H1 (cell line): ENCODE data around the gene AQP10. TPM values are rescaled to one million over a fixed set of nuclear protein-coding genes. Genes with fewer than 3 reads are reported as not detected.
A peak's percentile ranks its signal among the peaks of the same experiment; 100 is the strongest.

Experiments
- CTCF ChIA-PET: fragments of 300-600 bp; sonication (Branson Sonifier 250); formaldehyde crosslinking; loops from one replicate; lab custom pipeline; 2021; ENCODE audit not compliant: partially characterized antibody; lab: Charles Lee
- POLR2A ChIA-PET: fragments of 300-600 bp; sonication (Branson Sonifier 250); formaldehyde crosslinking; loops from one replicate; lab custom pipeline; 2021; ENCODE audit warnings: inconsistent platforms; ENCODE audit not compliant: partially characterized antibody; lab: Charles Lee
- DNase-seq, 2 experiments: peaks; one replicate each; pipeline versions ENCODE4 v3.0.0 to v3.0.0-alpha.2; 2010 to 2022; ENCODE audit warnings: low spot score in 2 of 2, low read depth in 1 of 2, mixed read lengths in 1 of 2
- FAIRE-seq: peaks from 2 replicates; lab custom pipeline; 2011; peaks lifted over from hg19 to GRCh38; lab: Jason Lieb, UNC
- H2AFZ ChIP-seq: 2 replicates; pipeline ENCODE4 v1.8.1; 2012; ENCODE audit warnings: low read length, inconsistent platforms
- H2AK5ac ChIP-seq: 2 replicates; pipeline ENCODE4 v1.6.1; 2013; ENCODE audit warnings: low read depth, low read length
- H2BK120ac ChIP-seq: replicated peaks from 2 replicates; pipeline ENCODE3; 2013; ENCODE audit warnings: low read depth, low read length, inconsistent platforms
- H2BK12ac ChIP-seq: 2 replicates; pipeline ENCODE4 v1.6.1; 2013; ENCODE audit warnings: low read depth, low read length
- H2BK15ac ChIP-seq: 2 replicates; pipeline ENCODE4 v1.6.1; 2013; ENCODE audit warnings: low read length
- H2BK20ac ChIP-seq: 2 replicates; pipeline ENCODE4 v1.6.1; 2013; ENCODE audit warnings: low read length
- H2BK5ac ChIP-seq: 2 replicates; pipeline ENCODE4 v1.6.1; 2013; ENCODE audit warnings: low read depth, low read length
- H3K14ac ChIP-seq: 2 replicates; pipeline ENCODE4 v1.6.1; 2013; ENCODE audit warnings: inconsistent platforms; ENCODE audit not compliant: insufficient read length
- H3K18ac ChIP-seq: 2 replicates; pipeline ENCODE4 v1.6.1; 2013; ENCODE audit warnings: low read length; ENCODE audit errors: extremely low read depth
- H3K23ac ChIP-seq: 2 replicates; pipeline ENCODE4 v1.6.1; 2013; ENCODE audit warnings: inconsistent platforms; ENCODE audit not compliant: insufficient read length
- H3K23me2 ChIP-seq: 2 replicates; pipeline ENCODE4 v1.6.1; 2013; ENCODE audit warnings: low read depth, low read length
- H3K27ac ChIP-seq: 2 replicates; pipeline ENCODE4 v1.6.1; 2011; ENCODE audit warnings: low read depth, low read length, inconsistent platforms
- H3K27me3 ChIP-seq, 4 experiments: replicated peaks in 1 of 4; 1 replicate in 1 of 4; 2 replicates in 3 of 4; pipeline versions ENCODE4 v1.6.1 to v1.8.1; 2011 to 2013; ENCODE audit warnings: low read length in 3 of 4, mild to moderate bottlenecking in 3 of 4, inconsistent platforms in 2 of 4, mixed read lengths in 2 of 4, moderate library complexity in 1 of 4; ENCODE audit not compliant: control insufficient read depth in 3 of 4, insufficient read depth in 3 of 4; ENCODE audit errors: extremely low read depth in 1 of 4
- H3K36me3 ChIP-seq, 4 experiments: 2 replicates each; pipeline versions ENCODE4 v1.6.1 to v1.8.1; 2011 to 2013; ENCODE audit warnings: mild to moderate bottlenecking in 4 of 4, low read length in 3 of 4, moderate library complexity in 2 of 4, control low read depth in 1 of 4, inconsistent platforms in 1 of 4; ENCODE audit not compliant: insufficient read depth in 4 of 4, control insufficient read depth in 2 of 4
- H3K4ac ChIP-seq: replicated peaks from 2 replicates; pipeline ENCODE3; 2013; ENCODE audit warnings: low read length, low read depth, mixed read lengths, inconsistent platforms; ENCODE audit not compliant: insufficient read length
- H3K4me1 ChIP-seq, 4 experiments: replicated peaks in 1 of 4; 1 replicate in 1 of 4; 2 replicates in 3 of 4; pipeline versions ENCODE4 v1.6.1 to v1.8.1; 2011 to 2013; ENCODE audit warnings: low read length in 3 of 4, inconsistent platforms in 2 of 4, mixed read lengths in 1 of 4; ENCODE audit not compliant: insufficient read depth in 4 of 4, control insufficient read depth in 3 of 4
- H3K4me2 ChIP-seq, 2 experiments: 2 replicates each; pipeline versions ENCODE4 v1.6.1 to v1.8.1; 2011 to 2013; ENCODE audit warnings: low read depth in 2 of 2, low read length in 2 of 2, control low read depth in 1 of 2, inconsistent platforms in 1 of 2, mild to moderate bottlenecking in 1 of 2; ENCODE audit not compliant: insufficient read depth in 1 of 2
- H3K4me3 ChIP-seq, 4 experiments: fragments of 200-600, 300-600 bp in 1 of 4; sonication (generic), shearing (Covaris generic), sonication (Bioruptor Twin) in 1 of 4; 2 replicates each; pipeline versions ENCODE4 v1.5.1 to v1.8.1; 2011 to 2016; ENCODE audit warnings: low read length in 4 of 4, low read depth in 3 of 4, control low read depth in 2 of 4, inconsistent platforms in 2 of 4, mild to moderate bottlenecking in 2 of 4, mixed read lengths in 1 of 4, moderate library complexity in 1 of 4; ENCODE audit not compliant: insufficient read depth in 2 of 4; ENCODE audit errors: extremely low read depth in 1 of 4
- H3K56ac ChIP-seq: replicated peaks from 2 replicates; pipeline ENCODE3; 2013; ENCODE audit warnings: low read depth, mild to moderate bottlenecking, mixed read lengths, low read length, inconsistent platforms; ENCODE audit not compliant: insufficient read length
- H3K79me1 ChIP-seq: 2 replicates; pipeline ENCODE4 v1.6.1; 2013; ENCODE audit warnings: low read depth, low read length, control low read depth
- H3K79me2 ChIP-seq, 2 experiments: 2 replicates each; pipeline versions ENCODE4 v1.6.1 to v1.8.1; 2012 to 2013; ENCODE audit warnings: low read length in 2 of 2, mild to moderate bottlenecking in 2 of 2, inconsistent platforms in 1 of 2; ENCODE audit not compliant: insufficient read depth in 2 of 2, control insufficient read depth in 1 of 2
- H3K9ac ChIP-seq, 4 experiments: replicated peaks in 1 of 4; 1 replicate in 1 of 4; 2 replicates in 3 of 4; pipeline versions ENCODE4 v1.6.1 to v1.8.1; 2011 to 2013; ENCODE audit warnings: low read depth in 3 of 4, low read length in 3 of 4, control low read depth in 2 of 4, mild to moderate bottlenecking in 2 of 4, moderate library complexity in 2 of 4, inconsistent platforms in 1 of 4; ENCODE audit errors: extremely low read depth in 1 of 4
- H3K9me3 ChIP-seq, 2 experiments: 2 replicates each; pipeline versions ENCODE4 v1.6.1 to v1.8.1; 2012 to 2013; ENCODE audit warnings: mild to moderate bottlenecking in 2 of 2, moderate library complexity in 2 of 2, control low read depth in 1 of 2, inconsistent platforms in 1 of 2, low read depth in 1 of 2, low read length in 1 of 2, mixed read lengths in 1 of 2; ENCODE audit not compliant: insufficient read depth in 2 of 2
- H4K20me1 ChIP-seq, 2 experiments: replicated peaks in 1 of 2; 2 replicates each; pipeline versions ENCODE3 to v1.8.1; 2011 to 2013; ENCODE audit warnings: inconsistent platforms in 2 of 2, low read length in 2 of 2, mild to moderate bottlenecking in 1 of 2; ENCODE audit not compliant: insufficient read depth in 2 of 2, control insufficient read depth in 1 of 2
- H4K5ac ChIP-seq: 2 replicates; pipeline ENCODE4 v1.6.1; 2013; ENCODE audit warnings: low read length, low read depth, mixed read lengths, inconsistent platforms; ENCODE audit not compliant: insufficient read length
- H4K8ac ChIP-seq: 2 replicates; pipeline ENCODE4 v1.8.0; 2013; ENCODE audit warnings: mild to moderate bottlenecking, moderate library complexity, low read length, inconsistent platforms; ENCODE audit not compliant: insufficient read depth; ENCODE audit errors: extremely low read depth
- H4K91ac ChIP-seq: replicated peaks from 2 replicates; pipeline ENCODE3; 2013; ENCODE audit warnings: low read length, mixed read lengths, inconsistent platforms; ENCODE audit not compliant: insufficient read length
- CEBPB ChIP-seq: IDR thresholded peaks from 2 replicates; pipeline ENCODE4 v1.6.1; 2012; ENCODE audit warnings: low read depth, low read length
- CHD1 ChIP-seq: IDR thresholded peaks from 2 replicates; pipeline ENCODE4 v1.6.1; 2012; ENCODE audit warnings: low read depth, low read length, improper control_type of control experiment
- CREB1 ChIP-seq: IDR thresholded peaks from 2 replicates; pipeline ENCODE4 v1.6.1; 2012; ENCODE audit warnings: inconsistent platforms
- GABPA ChIP-seq: IDR thresholded peaks from 2 replicates; pipeline ENCODE4 v1.6.1; 2011; ENCODE audit warnings: mild to moderate bottlenecking, low read length, moderate library complexity, borderline replicate concordance; ENCODE audit not compliant: insufficient read depth
- KDM5A ChIP-seq: fragments of 200-600 bp; IDR thresholded peaks from 2 replicates; pipeline ENCODE4 v1.7.1; 2012; ENCODE audit warnings: mild to moderate bottlenecking, low read length, inconsistent platforms, mixed read lengths
- POLR2A ChIP-seq, 2 experiments: IDR thresholded peaks; 1 replicate in 1 of 2; 2 replicates in 1 of 2; pipeline ENCODE4 v1.6.1; 2011; ENCODE audit warnings: low read depth in 2 of 2, low read length in 2 of 2, mild to moderate bottlenecking in 2 of 2; ENCODE audit errors: control extremely low read depth in 1 of 2
- RFX5 ChIP-seq: IDR thresholded peaks from 2 replicates; pipeline ENCODE4 v1.6.1; 2011; ENCODE audit warnings: low read depth, low read length, improper control_type of control experiment, borderline replicate concordance
- SUZ12 ChIP-seq: fragments of 200-600 bp; sonication (generic); IDR thresholded peaks from 2 replicates; pipeline ENCODE4 v1.6.1; 2012; ENCODE audit warnings: mild to moderate bottlenecking, inconsistent platforms, low read length, moderate library complexity, mixed read lengths
- WGBS, 2 experiments: shearing (Covaris generic) in 1 of 2; methylation state at CpG; one replicate each; pipeline versions ENCODE4 v1.1.6 to v1.1.7; 2013 to 2015; ENCODE audit warnings: low lambda C conversion rate in 2 of 2, mixed read lengths in 2 of 2, inconsistent platforms in 1 of 2, low coverage in 1 of 2, missing lambda C conversion rate in 1 of 2; ENCODE audit not compliant: insufficient replicate concordance in 2 of 2, insufficient coverage in 1 of 2, insufficient read length in 1 of 2; ENCODE audit errors: extremely low coverage in 1 of 2, missing lambda C conversion rate in 1 of 2; 5-methylcytosine and 5-hydroxymethylcytosine counted together
- polyA plus RNA-seq, 7 experiments: library from polyadenylated mRNA; depleted of rRNA in 3 of 7; stranded (reverse) in 5 of 7; unstranded in 2 of 7; fragments of >200 nt in 5 of 7; fragments of 200-250 nt in 2 of 7; gene quantifications; 1 replicate in 5 of 7; 2 replicates in 1 of 7; 4 replicates in 1 of 7; pipeline versions ENCODE4 v1.2.1 to v1.2.3, GENCODE V29; 2011 to 2013; ENCODE audit warnings: missing spikeins in 2 of 7, mixed read lengths in 2 of 7
- total RNA-seq: library from RNA; stranded (reverse); fragmentation: NEBNext Ultra II Directional; extraction: Animal tissue kit (Norgen Biotek cat#: 25700); gene quantifications from 2 replicates; pipeline ENCODE4 v1.2.1, GENCODE V29; 2021
- TF ChIP-seq, protein P1 (sequence below): IDR thresholded peaks from 2 replicates; pipeline ENCODE4 v1.6.1; 2011; ENCODE audit warnings: low read depth, mild to moderate bottlenecking, low read length; ENCODE audit not compliant: insufficient read depth
- TF ChIP-seq, protein P2 (sequence below): IDR thresholded peaks from 2 replicates; pipeline ENCODE4 v1.6.1; 2012; ENCODE audit warnings: inconsistent platforms

AQP10 gene
- total and polyA plus RNA-seq, 2 of the 8 experiments (the other 6 are each of a cell fraction or from before 2014, with no cell fraction given) = not detected

DNA sequence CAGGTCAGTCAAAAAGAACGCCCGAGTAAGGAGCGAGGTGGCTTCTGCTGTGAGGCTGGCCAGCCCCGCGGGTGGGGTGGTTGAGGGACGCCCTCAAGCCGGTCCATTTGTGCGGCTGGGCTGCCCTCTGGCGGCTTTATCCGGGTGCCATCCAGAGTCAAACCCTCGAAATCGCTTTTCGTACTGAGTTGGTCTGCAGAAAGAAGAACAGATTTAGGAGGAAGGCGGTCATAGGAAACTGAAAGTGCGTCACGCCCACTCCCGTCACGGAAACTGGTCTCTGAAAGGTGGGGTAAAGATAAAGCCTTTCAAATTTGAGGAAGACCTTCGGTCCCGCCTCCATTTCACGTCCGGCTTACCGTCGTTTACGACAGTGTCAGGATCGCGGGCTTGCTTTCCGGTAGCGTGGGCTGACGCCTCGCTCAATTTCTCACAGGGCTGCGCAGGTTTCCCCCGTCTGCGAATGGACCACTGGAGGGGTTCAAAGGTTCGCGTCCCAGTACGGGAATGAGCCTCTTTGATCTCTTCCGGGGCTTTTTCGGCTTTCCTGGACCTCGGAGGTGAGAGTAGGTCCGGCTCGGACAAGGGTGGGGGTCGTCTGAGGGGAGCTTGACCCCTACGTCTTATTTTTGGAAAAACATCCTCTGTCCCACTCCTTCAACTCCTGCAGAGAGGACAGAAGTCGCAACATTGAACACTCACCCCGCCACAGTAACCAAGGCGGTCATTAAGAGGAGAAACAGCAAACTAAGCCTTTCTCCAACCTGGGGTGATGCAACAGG is 48.5 kb upstream of the AQP10 start, which contains the start of gene HAX1:
TSS of gene HAX1 (plus strand) at position 413 of the 782 bp plus-strand sequence. CDS start at position 508, 95 bp downstream.
- H3K79me1 ChIP-seq = no peaks in the 10 kb centered on the region; the same call in 1 of the 2 replicates
- H3K79me2 ChIP-seq = peaks cover 0 to 6% of the 10 kb centered on the region in 2 experiments; a peak in 1 of 4 replicates
- H2BK120ac ChIP-seq = peak within 1 kb of the TSS; percentile 30
- peak within 1 kb of the TSS; percentile 98 for H3K18ac ChIP-seq
- H3K23me2 ChIP-seq = no peaks in the 10 kb centered on the region; the same call in none of the 2 replicates
- ChIA-PET POLR2A (interaction anchor here (0.6 to 1.9 kb wide), 17 partner anchors 11 to 213 kb away, joined by 3 to 15 read pairs (median 4); partner anchors contain the start of genes ATP8B2 and UBAP2L), CTCF (interaction anchor here (0.6 to 4.6 kb wide), 28 partner anchors 9 to 316 kb away, joined by 3 to 17 read pairs (median 4); no protein-coding TSS in a partner anchor)
- H3K36me3 ChIP-seq = peaks cover 13 to 45% (median 29%) of the 10 kb centered on the region in 4 experiments; a peak in 6 of 8 replicates
- H3K27ac ChIP-seq = peak within 1 kb of the TSS; percentile 81; the same call in 1 of the 2 replicates
- peak within 1 kb of the TSS; percentile 67 for H4K91ac ChIP-seq
- peak within 1 kb of the TSS; percentile 68 to 97 (median 84) for H3K9ac ChIP-seq
- peak within 1 kb of the TSS; percentile 78 for H4K5ac ChIP-seq
- peak within 1 kb of the TSS; percentile 60 to 87 for H3K4me2 ChIP-seq
- DNase-seq (peak; percentile 64 to 91), FAIRE-seq (peak; percentile 19)
- no peak within 1 kb of the TSS for H3K56ac ChIP-seq
- peak within 1 kb of the TSS; percentile 50; the same call in 1 of the 2 replicates for H2BK12ac ChIP-seq
- no peak within 1 kb of the TSS for H3K23ac ChIP-seq
- 1% methylated on average over 47 of the region's 47 CpGs; no CpG with 5 or more reads in 1 of the 2 experiments for WGBS, 2 experiments
- peak within 1 kb of the TSS; percentile 60 for H4K8ac ChIP-seq
- H3K4me1 ChIP-seq = peaks cover 0 to 5% (median 0%) of the 10 kb centered on the region in 4 experiments; a peak in 2 of 7 replicates
- peak within 1 kb of the TSS; percentile 89 to 98 (median 94) for H3K4me3 ChIP-seq
- H2AFZ ChIP-seq = peak within 1 kb of the TSS; percentile 91
- H3K9me3 ChIP-seq = no peaks in the 10 kb centered on the region
- peak within 1 kb of the TSS; percentile 50 for H3K4ac ChIP-seq
- no peak within 1 kb of the TSS for H2BK20ac ChIP-seq
- peak within 1 kb of the TSS; percentile 91 for H2BK5ac ChIP-seq
- H3K14ac ChIP-seq = peak within 1 kb of the TSS; percentile 81
- peaks cover 0 to 3% of the 10 kb centered on the region in 2 experiments for H4K20me1 ChIP-seq
- H2BK15ac ChIP-seq = no peak within 1 kb of the TSS
- H2AK5ac ChIP-seq = 0 out of 2 replicates have a peak within 1 kb of the TSS, but pooled peaks have one; percentile 39
- H3K27me3 ChIP-seq = no peaks in the 10 kb centered on the region
- TF ChIP-seq CEBPB (peak; percentile 85; the same call in 1 of the 2 replicates), CREB1 (peak; percentile 79), POLR2A (IDR thresholded peaks at IDR 0.05; ENCODE audit: control extremely low read depth in 1 of 2, low read depth in 2 of 2, low read length in 2 of 2) (peak in 1 of 2 experiments; percentile 53; a peak in 2 of 3 replicates), SUZ12 (no peak), GABPA (no peak), RFX5 (no peak), KDM5A (peak; percentile 99), CHD1 (no peak)
- TF ChIP-seq, protein P1, sequence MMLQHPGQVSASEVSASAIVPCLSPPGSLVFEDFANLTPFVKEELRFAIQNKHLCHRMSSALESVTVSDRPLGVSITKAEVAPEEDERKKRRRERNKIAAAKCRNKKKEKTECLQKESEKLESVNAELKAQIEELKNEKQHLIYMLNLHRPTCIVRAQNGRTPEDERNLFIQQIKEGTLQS = peak; percentile 70
- TF ChIP-seq, protein P2, sequence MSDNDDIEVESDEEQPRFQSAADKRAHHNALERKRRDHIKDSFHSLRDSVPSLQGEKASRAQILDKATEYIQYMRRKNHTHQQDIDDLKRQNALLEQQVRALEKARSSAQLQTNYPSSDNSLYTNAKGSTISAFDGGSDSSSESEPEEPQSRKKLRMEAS = no peak
